H9 (cell line): ENCODE results near the gene ABHD16A. TPM values are rescaled to one million over a fixed set of nuclear protein-coding genes. Genes with fewer than 3 reads are reported as not detected.

Source experiments
- DNase-seq: peaks from one replicate; pipeline ENCODE4 v3.0.0-alpha.2; 2017
- H2AFZ ChIP-seq: one replicate; pipeline ENCODE4 v1.6.1; 2013; ENCODE audit warnings: mild to moderate bottlenecking, low read length, control low read depth, moderate library complexity
- H2AK5ac ChIP-seq: 2 replicates; pipeline ENCODE4 v1.6.1; 2013; ENCODE audit warnings: low read length, control low read depth, mixed read lengths; ENCODE audit not compliant: insufficient read length
- H2BK120ac ChIP-seq: one replicate; pipeline ENCODE4 v1.6.1; 2013; ENCODE audit warnings: low read depth, mild to moderate bottlenecking, low read length, control low read depth, inconsistent platforms; ENCODE audit not compliant: poor library complexity, severe bottlenecking
- H2BK12ac ChIP-seq: 2 replicates; pipeline ENCODE4 v1.6.1; 2013; ENCODE audit warnings: low read length, control low read depth, mixed read lengths, low read depth; ENCODE audit not compliant: insufficient read length
- H2BK15ac ChIP-seq: 2 replicates; pipeline ENCODE4 v1.6.1; 2013; ENCODE audit warnings: low read depth, low read length, control low read depth
- H2BK20ac ChIP-seq: one replicate; pipeline ENCODE4 v1.6.1; 2013; ENCODE audit warnings: low read depth, mild to moderate bottlenecking, low read length, control low read depth, inconsistent platforms; ENCODE audit not compliant: poor library complexity, severe bottlenecking
- H2BK5ac ChIP-seq: 2 replicates; pipeline ENCODE4 v1.6.1; 2013; ENCODE audit warnings: low read length, control low read depth, mixed read lengths; ENCODE audit not compliant: insufficient read length
- H3K14ac ChIP-seq: 2 replicates; pipeline ENCODE4 v1.6.1; 2013; ENCODE audit warnings: low read length, control low read depth; ENCODE audit not compliant: insufficient read depth
- H3K18ac ChIP-seq: 2 replicates; pipeline ENCODE4 v1.6.1; 2013; ENCODE audit warnings: low read depth, mild to moderate bottlenecking, mixed read lengths, low read length, control low read depth; ENCODE audit not compliant: insufficient read length
- H3K23ac ChIP-seq: 2 replicates; pipeline ENCODE4 v1.6.1; 2013; ENCODE audit warnings: low read length, control low read depth, mixed read lengths, low read depth; ENCODE audit not compliant: insufficient read length
- H3K23me2 ChIP-seq: 2 replicates; pipeline ENCODE4 v1.6.1; 2013; ENCODE audit warnings: low read depth, mild to moderate bottlenecking, mixed read lengths, low read length, control low read depth; ENCODE audit not compliant: insufficient read length, poor library complexity, severe bottlenecking
- H3K27ac ChIP-seq: 2 replicates; pipeline ENCODE4 v1.5.1; 2013; ENCODE audit warnings: low read length, control low read depth, mixed read lengths, low read depth; ENCODE audit not compliant: insufficient read length
- H3K27me3 ChIP-seq: 2 replicates; pipeline ENCODE4 v1.6.1; 2013; ENCODE audit warnings: low read length, control low read depth, inconsistent platforms; ENCODE audit not compliant: insufficient read depth
- H3K4ac ChIP-seq: 2 replicates; pipeline ENCODE4 v1.6.1; 2013; ENCODE audit warnings: low read depth, mild to moderate bottlenecking, control low read depth, inconsistent platforms, low read length, moderate library complexity
- H3K4me1 ChIP-seq: 2 replicates; pipeline ENCODE4 v1.6.1; 2013; ENCODE audit warnings: low read length, control low read depth, inconsistent platforms; ENCODE audit not compliant: insufficient read depth
- H3K4me2 ChIP-seq: 2 replicates; pipeline ENCODE4 v1.6.1; 2013; ENCODE audit warnings: low read length, control low read depth, mixed read lengths; ENCODE audit not compliant: insufficient read length, insufficient read depth
- H3K56ac ChIP-seq: 2 replicates; pipeline ENCODE4 v1.6.1; 2013; ENCODE audit warnings: low read depth, mild to moderate bottlenecking, mixed read lengths, low read length, control low read depth; ENCODE audit not compliant: insufficient read length
- H3K79me1 ChIP-seq: 2 replicates; pipeline ENCODE4 v1.6.1; 2013; ENCODE audit warnings: low read depth, mild to moderate bottlenecking, moderate library complexity, low read length, control low read depth, inconsistent platforms; ENCODE audit not compliant: insufficient read depth, poor library complexity, severe bottlenecking
- H3K79me2 ChIP-seq: 2 replicates; pipeline ENCODE4 v1.6.1; 2013; ENCODE audit warnings: low read length, control low read depth, inconsistent platforms; ENCODE audit not compliant: insufficient read depth
- H3K9ac ChIP-seq: 2 replicates; pipeline ENCODE4 v1.6.1; 2013; ENCODE audit warnings: low read length, control low read depth, mixed read lengths; ENCODE audit not compliant: insufficient read length; ENCODE audit errors: extremely low read depth
- H3K9me3 ChIP-seq: one replicate; pipeline ENCODE4 v1.6.1; 2013; ENCODE audit warnings: low read depth, low read length, inconsistent platforms; ENCODE audit not compliant: control insufficient read depth
- H3T11ph ChIP-seq: one replicate; pipeline ENCODE4 v1.6.1; 2013; ENCODE audit warnings: mild to moderate bottlenecking, low read length, control low read depth, inconsistent platforms
- H4K20me1 ChIP-seq: one replicate; pipeline ENCODE4 v1.6.1; 2013; ENCODE audit not compliant: control insufficient read depth, insufficient read length, insufficient read depth
- H4K5ac ChIP-seq: 2 replicates; pipeline ENCODE4 v1.6.1; 2013; ENCODE audit warnings: low read depth, mild to moderate bottlenecking, mixed read lengths, low read length, control low read depth; ENCODE audit not compliant: insufficient read length
- H4K8ac ChIP-seq: replicated peaks from 2 replicates; pipeline ENCODE4 v1.6.1; 2013; ENCODE audit warnings: low read length, control low read depth, mixed read lengths, low read depth; ENCODE audit not compliant: insufficient read length
- H4K91ac ChIP-seq: 2 replicates; pipeline ENCODE4 v1.6.1; 2013; ENCODE audit warnings: low read depth, mild to moderate bottlenecking, moderate library complexity, mixed read lengths, low read length, control low read depth; ENCODE audit not compliant: insufficient read length
- H3K27ac Mint-ChIP-seq, 3 experiments: 2 replicates in 2 of 3; 3 replicates in 1 of 3; pipeline ENCODE4 v1.8.0; 2020 to 2021; ENCODE audit warnings: mixed read lengths in 3 of 3, mild to moderate bottlenecking in 1 of 3, moderate library complexity in 1 of 3
- H3K27me3 Mint-ChIP-seq: 2 replicates; pipeline ENCODE4 v1.8.0; 2021; ENCODE audit warnings: low read depth, mild to moderate bottlenecking, moderate library complexity, mixed read lengths
- H3K36me3 Mint-ChIP-seq, 3 experiments: 2 replicates in 2 of 3; 3 replicates in 1 of 3; pipeline ENCODE4 v1.8.0; 2020 to 2021; ENCODE audit warnings: low read depth in 3 of 3, mixed read lengths in 3 of 3; ENCODE audit not compliant: insufficient read depth in 1 of 3
- H3K4me1 Mint-ChIP-seq, 2 experiments: 2 replicates each; pipeline ENCODE4 v1.8.0; 2020; ENCODE audit warnings: mixed read lengths in 2 of 2
- H3K4me3 Mint-ChIP-seq, 2 experiments: 2 replicates in 1 of 2; 3 replicates in 1 of 2; pipeline ENCODE4 v1.8.0; 2020 to 2021; ENCODE audit warnings: mild to moderate bottlenecking in 2 of 2, mixed read lengths in 2 of 2, moderate library complexity in 1 of 2
- H3K9me3 Mint-ChIP-seq, 2 experiments: 2 replicates in 1 of 2; 3 replicates in 1 of 2; pipeline ENCODE4 v1.8.0; 2020; ENCODE audit warnings: mild to moderate bottlenecking in 2 of 2, mixed read lengths in 2 of 2, moderate library complexity in 1 of 2
- WGBS: extraction: QIAGEN DNeasy Blood & Tissue Kit; methylation state at CpG from one replicate; pipeline ENCODE4 v1.1.7; 2013; ENCODE audit warnings: missing lambda C conversion rate, low lambda C conversion rate, mixed read lengths; ENCODE audit not compliant: insufficient read length; ENCODE audit errors: extremely low coverage; 5-methylcytosine and 5-hydroxymethylcytosine counted together
- total RNA-seq: library from RNA; stranded (reverse); gene quantifications from 2 replicates; pipeline ENCODE4 v1.2.1, GENCODE V29; 2021
- TF ChIP-seq, protein P1 (sequence below): fragments of 200-600 bp; sonication (generic); conservative IDR thresholded peaks from 3 replicates; pipeline ENCODE4 v1.8.0; 2021; ENCODE audit warnings: antibody characterized with exemption, mild to moderate bottlenecking

ABHD16A gene
- total RNA-seq, 1 experiment from 2014 or later: 34.4 TPM

DNA sequence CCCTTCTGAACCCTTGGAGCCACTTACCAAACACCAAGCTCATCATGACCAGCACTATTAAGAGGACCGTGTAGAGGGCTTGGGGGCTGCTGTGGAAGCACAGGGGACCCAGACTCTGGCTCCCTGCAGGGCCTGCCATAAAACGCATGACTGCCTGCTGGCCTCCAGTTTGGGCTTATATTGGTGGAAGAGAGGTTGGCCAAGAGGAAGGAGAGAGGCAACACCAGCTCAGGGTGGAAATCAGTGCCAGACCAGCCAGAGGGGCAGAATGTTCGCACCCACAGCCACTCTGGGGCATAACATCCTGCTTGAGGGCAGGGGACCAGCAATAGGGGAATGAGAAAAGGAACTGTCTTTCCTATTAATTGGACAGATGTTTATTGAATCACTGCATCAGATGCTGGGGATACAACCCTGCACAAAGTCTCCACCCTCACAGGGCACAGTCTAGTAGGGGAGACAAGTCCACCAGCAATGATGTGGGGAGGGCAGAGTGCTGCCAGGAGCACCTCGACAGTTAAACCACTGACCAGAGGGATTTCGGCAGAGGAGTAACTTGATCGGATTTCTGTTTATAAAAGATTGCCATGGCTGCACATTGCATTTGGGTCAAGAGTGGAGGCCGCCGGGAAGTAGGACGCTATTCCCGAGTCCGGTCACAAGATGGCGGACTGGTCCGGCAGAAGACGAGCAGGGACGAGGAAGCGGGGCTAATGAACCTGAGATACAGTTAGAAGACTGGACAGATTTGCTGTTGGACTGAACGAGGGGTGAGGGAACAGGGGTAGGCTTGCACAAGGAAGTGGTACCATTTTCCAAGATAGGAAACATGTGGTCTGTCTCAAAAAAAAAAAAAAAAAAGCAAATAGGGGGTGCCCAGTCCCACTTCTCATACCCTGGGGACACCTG is 22.6 kb downstream of the ABHD16A start, which contains the start of gene LY6G5C:
LY6G5C (minus strand) TSS at position 842 of the 909 bp plus-strand sequence; CDS start at position 148, 694 bp downstream.
- peaks cover 20 to 25% of the 10 kb centered on the region in 2 experiments for H3K4me1 Mint-ChIP-seq
- Histone ChIP-seq H3K27ac (no peak within 1 kb of the TSS), H2AFZ (no peak within 1 kb of the TSS), H2BK120ac (no peak within 1 kb of the TSS), H2BK15ac (no peak within 1 kb of the TSS), H4K20me1 (no peaks in the 10 kb centered on the region), H3K56ac (no peak within 1 kb of the TSS), H4K5ac (no peak within 1 kb of the TSS), H3K23ac (no peak within 1 kb of the TSS), H3K18ac (peak within 1 kb of the TSS; percentile 44), H3K79me1 (no peaks in the 10 kb centered on the region), H3K23me2 (peaks cover 18% of the 10 kb centered on the region), H4K91ac (no peak within 1 kb of the TSS), H3K4ac (no peak within 1 kb of the TSS), H3K9ac (no peak within 1 kb of the TSS), H2BK12ac (no peak within 1 kb of the TSS), H4K8ac (no peak within 1 kb of the TSS), H3K4me1 (no peaks in the 10 kb centered on the region), H2BK5ac (no peak within 1 kb of the TSS), H3K4me2 (peak within 1 kb of the TSS; percentile 92), H3K14ac (peak within 1 kb of the TSS; percentile 26; the same call in 1 of the 2 replicates), H2AK5ac (no peak within 1 kb of the TSS), H3K9me3 (no peaks in the 10 kb centered on the region), H3K79me2 (no peaks in the 10 kb centered on the region), H3T11ph (no peak within 1 kb of the TSS), H3K27me3 (no peaks in the 10 kb centered on the region; the same call in 1 of the 2 replicates), H2BK20ac (no peak within 1 kb of the TSS)
- H3K9me3 Mint-ChIP-seq: no peaks in the 10 kb centered on the region; a peak in 3 of 5 replicates
- H3K4me3 Mint-ChIP-seq: peak within 1 kb of the TSS; percentile 76 to 89
- peaks cover 0 to 1% (median 0%) of the 10 kb centered on the region in 3 experiments; a peak in 3 of 7 replicates for H3K36me3 Mint-ChIP-seq
- no CpG with 5 or more reads among the region's 17 CpGs for WGBS
- peak; percentile 78 for DNase-seq
- TF ChIP-seq, protein P1, sequence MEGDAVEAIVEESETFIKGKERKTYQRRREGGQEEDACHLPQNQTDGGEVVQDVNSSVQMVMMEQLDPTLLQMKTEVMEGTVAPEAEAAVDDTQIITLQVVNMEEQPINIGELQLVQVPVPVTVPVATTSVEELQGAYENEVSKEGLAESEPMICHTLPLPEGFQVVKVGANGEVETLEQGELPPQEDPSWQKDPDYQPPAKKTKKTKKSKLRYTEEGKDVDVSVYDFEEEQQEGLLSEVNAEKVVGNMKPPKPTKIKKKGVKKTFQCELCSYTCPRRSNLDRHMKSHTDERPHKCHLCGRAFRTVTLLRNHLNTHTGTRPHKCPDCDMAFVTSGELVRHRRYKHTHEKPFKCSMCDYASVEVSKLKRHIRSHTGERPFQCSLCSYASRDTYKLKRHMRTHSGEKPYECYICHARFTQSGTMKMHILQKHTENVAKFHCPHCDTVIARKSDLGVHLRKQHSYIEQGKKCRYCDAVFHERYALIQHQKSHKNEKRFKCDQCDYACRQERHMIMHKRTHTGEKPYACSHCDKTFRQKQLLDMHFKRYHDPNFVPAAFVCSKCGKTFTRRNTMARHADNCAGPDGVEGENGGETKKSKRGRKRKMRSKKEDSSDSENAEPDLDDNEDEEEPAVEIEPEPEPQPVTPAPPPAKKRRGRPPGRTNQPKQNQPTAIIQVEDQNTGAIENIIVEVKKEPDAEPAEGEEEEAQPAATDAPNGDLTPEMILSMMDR: peak; percentile 78
- peaks cover 29% of the 10 kb centered on the region for H3K27me3 Mint-ChIP-seq
- peak within 1 kb of the TSS in 1 of 3 experiments; percentile 57; a peak in 3 of 7 replicates for H3K27ac Mint-ChIP-seq
